Vagina (tissue), 2 donors: Measurements from ENCODE around the gene MDC1. TPM values are rescaled to one million over a fixed set of nuclear protein-coding genes. Genes with fewer than 3 reads are reported as not detected.

Experiments used
- DNase-seq, 2 donors: peaks; one replicate each; pipeline ENCODE4 v3.0.0-alpha.2; 2017; ENCODE audit errors: extremely low spot score in 2 of 2
- H3K27ac ChIP-seq: fragments of 200-600 bp; sonication (generic); one replicate; pipeline ENCODE4 v1.5.1; 2019
- H3K27me3 ChIP-seq: fragments of 200-600 bp; sonication (generic); one replicate; pipeline ENCODE4 v1.5.1; 2019
- H3K36me3 ChIP-seq, 2 donors: fragments of 200-600 bp; sonication (generic); one replicate each; pipeline ENCODE4 v1.5.1; 2017 to 2019
- H3K4me1 ChIP-seq: fragments of 200-600 bp; sonication (generic); one replicate; pipeline ENCODE4 v1.5.1; 2019
- H3K4me3 ChIP-seq, 2 donors: fragments of 200-600 bp; sonication (generic); 1 replicate in 1 of 2; 2 replicates in 1 of 2; pipeline ENCODE4 v1.5.1; 2016 to 2019
- H3K9me3 ChIP-seq: fragments of 200-600 bp; sonication (generic); one replicate; pipeline ENCODE4 v1.5.1; 2019
- CTCF ChIP-seq, 3 experiments: fragments of 450-650 bp in 2 of 3; fragments of 200-600 bp in 1 of 3; sonication (generic) in 1 of 3; IDR thresholded peaks; one replicate each; pipeline ENCODE4 v1.5.1; 2017 to 2019; ENCODE audit warnings: antibody characterized with exemption in 3 of 3, mild to moderate bottlenecking in 2 of 3, moderate library complexity in 2 of 3
- POLR2A ChIP-seq, 2 donors: fragments of 450-650 bp; IDR thresholded peaks; one replicate each; pipeline ENCODE4 v1.6.1; 2017; ENCODE audit warnings: antibody characterized with exemption in 2 of 2, mild to moderate bottlenecking in 2 of 2, moderate library complexity in 2 of 2
- POLR2AphosphoS5 ChIP-seq, 2 donors: sonication (generic); formaldehyde crosslinking; IDR thresholded peaks; one replicate each; pipeline ENCODE4 v1.9.0; 2017; ENCODE audit warnings: antibody characterized with exemption in 2 of 2, mild to moderate bottlenecking in 2 of 2, low read depth in 1 of 2; ENCODE audit not compliant: insufficient read depth in 1 of 2
- intact Hi-C: fragments of 100-400 bp; cut with DNase I; formaldehyde crosslinking; loops from one replicate; pipeline ENCODE4 v1.15.1; 2023
- small RNA-seq: library from RNA; depleted of rRNA; stranded (forward); fragments of <200 nt; gene quantifications from one replicate; pipeline ENCODE3, GENCODE V24; 2016
- total RNA-seq: library from RNA; depleted of rRNA; stranded (reverse); fragments of >200 nt; gene quantifications from one replicate; pipeline ENCODE4 v1.2.3, GENCODE V29; 2016

Gene MDC1
- total RNA-seq, 1 donor from 2014 or later = 12.3 TPM

GRCh38 chr6:30657454-30657853, 59.6 kb downstream of the MDC1 start:
- TF ChIP-seq POLR2A (IDR thresholded peaks at IDR 0.05) (no peak), CTCF (IDR thresholded peaks at IDR 0.05) (no peak), POLR2AphosphoS5 (IDR thresholded peaks at IDR 0.05; ENCODE audit: insufficient read depth in 1 of 2, low read depth in 1 of 2) (no peak)
- H3K27me3 ChIP-seq = no peaks in the 10 kb centered on the region
- peaks cover 0 to 88% of the 10 kb centered on the region in 2 donors for H3K36me3 ChIP-seq
- no peak overlapping the region for H3K27ac ChIP-seq
- no peaks in the 10 kb centered on the region for H3K9me3 ChIP-seq
- intact Hi-C loops = no loop called here
- DNase-seq = no peak
- H3K4me1 ChIP-seq = no peaks in the 10 kb centered on the region
- no peak overlapping the region for H3K4me3 ChIP-seq

- Histone ChIP-seq H3K9me3 (no peaks in the 10 kb centered on the region), H3K27ac (no peak overlapping the region), H3K27me3 (no peaks in the 10 kb centered on the region), H3K36me3 (peaks cover 0 to 88% of the 10 kb centered on the region in 2 donors), H3K4me1 (no peaks in the 10 kb centered on the region), H3K4me3 (no peak overlapping the region)
- DNase-seq = no peak
- intact Hi-C loops = no loop called here
- no peak for TF ChIP-seq POLR2AphosphoS5 (IDR thresholded peaks at IDR 0.05; ENCODE audit: insufficient read depth in 1 of 2, low read depth in 1 of 2)
- TF ChIP-seq POLR2A (IDR thresholded peaks at IDR 0.05) = no peak
- no peak for TF ChIP-seq CTCF (IDR thresholded peaks at IDR 0.05)
These were observed 60.6 kb downstream of the MDC1 start for GRCh38 chr6:30656513-30656912.

GRCh38 chr6:30655743-30656094, 61.4 kb downstream of the MDC1 start:
- intact Hi-C loops = no loop called here
- H3K36me3 ChIP-seq = peaks cover 0 to 87% of the 10 kb centered on the region in 2 donors
- no peaks in the 10 kb centered on the region for H3K27me3 ChIP-seq
- DNase-seq = no peak
- TF ChIP-seq CTCF (IDR thresholded peaks at IDR 0.05) (no peak), POLR2AphosphoS5 (IDR thresholded peaks at IDR 0.05; ENCODE audit: insufficient read depth in 1 of 2, low read depth in 1 of 2) (no peak), POLR2A (IDR thresholded peaks at IDR 0.05) (no peak)
- no peaks in the 10 kb centered on the region for H3K9me3 ChIP-seq
- no peak overlapping the region for H3K27ac ChIP-seq
- H3K4me1 ChIP-seq = no peaks in the 10 kb centered on the region
- H3K4me3 ChIP-seq = no peak overlapping the region

- Histone ChIP-seq H3K4me1 (no peaks in the 10 kb centered on the region), H3K27me3 (no peaks in the 10 kb centered on the region), H3K9me3 (no peaks in the 10 kb centered on the region), H3K4me3 (no peak overlapping the region), H3K27ac (no peak overlapping the region), H3K36me3 (peaks cover 0 to 87% of the 10 kb centered on the region in 2 donors)
- TF ChIP-seq POLR2A (IDR thresholded peaks at IDR 0.05) (no peak), POLR2AphosphoS5 (IDR thresholded peaks at IDR 0.05; ENCODE audit: insufficient read depth in 1 of 2, low read depth in 1 of 2) (no peak), CTCF (IDR thresholded peaks at IDR 0.05) (no peak)
- intact Hi-C loops = no loop called here
- no peak for DNase-seq
These were observed 62.0 kb downstream of the MDC1 start for GRCh38 chr6:30654798-30655742.

GRCh38 chr6:30651143-30651542, 65.9 kb downstream of the MDC1 start:
- Histone ChIP-seq H3K27me3 (no peaks in the 10 kb centered on the region), H3K9me3 (no peaks in the 10 kb centered on the region), H3K36me3 (peaks cover 0 to 49% of the 10 kb centered on the region in 2 donors), H3K27ac (no peak overlapping the region), H3K4me1 (peaks cover 15% of the 10 kb centered on the region), H3K4me3 (no peak overlapping the region)
- DNase-seq = no peak
- intact Hi-C loops = no loop called here
- no peak for TF ChIP-seq POLR2AphosphoS5 (IDR thresholded peaks at IDR 0.05; ENCODE audit: insufficient read depth in 1 of 2, low read depth in 1 of 2)

Small RNAs within 50 kb of the gene (small RNA-seq; reads per million reads assigned to genes)
- gene RF00019 = not detected
- not detected for gene RN7SL353P

Other genes starting within 250 kb of the MDC1 start
- 618 TPM for gene HLA-E, start 227.8 kb downstream of the MDC1 start, total RNA-seq
- 24.1 TPM for gene GNL1, start 160.8 kb downstream of the MDC1 start, total RNA-seq
- gene PRR3, start 160.0 kb downstream of the MDC1 start, total RNA-seq = 5.9 TPM
- gene ABCF1, start 145.8 kb downstream of the MDC1 start, total RNA-seq = 29.5 TPM
- gene PPP1R10, start 100.0 kb downstream of the MDC1 start, total RNA-seq = 52.5 TPM
- gene MRPS18B, start 99.4 kb downstream of the MDC1 start, total RNA-seq = 21.6 TPM
- gene ATAT1, start 90.4 kb downstream of the MDC1 start, total RNA-seq = 13.3 TPM
- gene C6orf136, start 70.1 kb downstream of the MDC1 start, total RNA-seq = 15.7 TPM
- gene DHX16, start 44.3 kb downstream of the MDC1 start, total RNA-seq = 24.8 TPM
- gene PPP1R18, start 30.6 kb downstream of the MDC1 start, total RNA-seq = 42.5 TPM
- gene NRM, start 26.3 kb downstream of the MDC1 start, total RNA-seq = 6.1 TPM
- 293 TPM for gene TUBB, start 3.1 kb upstream of the MDC1 start, total RNA-seq
- 165 TPM for gene FLOT1, start 25.4 kb upstream of the MDC1 start, total RNA-seq
- gene IER3, start 27.3 kb upstream of the MDC1 start, total RNA-seq = 40.5 TPM
- 71.5 TPM for gene DDR1, start 167.2 kb upstream of the MDC1 start, total RNA-seq
- gene GTF2H4, start 190.9 kb upstream of the MDC1 start, total RNA-seq = 16.7 TPM
- 18.9 TPM for gene VARS2, start 197.0 kb upstream of the MDC1 start, total RNA-seq
- not detected for gene SFTA2, start 214.9 kb upstream of the MDC1 start, total RNA-seq
- gene MUCL3, start 223.7 kb upstream of the MDC1 start, total RNA-seq = 0.49 TPM